Measurements from ENCODE around the gene SLU7. TPM values are rescaled to one million over a fixed set of nuclear protein-coding genes. Genes with fewer than 3 reads are reported as not detected.

The SLU7 gene
- total and polyA plus RNA-seq, 9 of the 15 experiments (the other 6 are each of a cell fraction or from before 2014, with no cell fraction given), result 42.1 to 65.7 (median 54.8) TPM

GRCh38 chr5:160445751-160446150, 26.9 kb upstream of the SLU7 start:
- ChIA-PET CTCF (ENCODE audit: low intra/inter-chr PET ratio) (no interaction called here), POLR2A (no interaction called here)
- FAIRE-seq (no peak), DNase-seq (ENCODE audit: extremely low read depth in 1 of 4, low spot score in 3 of 4) (no peak), ATAC-seq (no peak)
- in situ Hi-C loops (cut with MboI), result no loop called here
- Histone ChIP-seq H3K9me1 (ENCODE audit: control insufficient read depth, insufficient read depth, low read length) (no peaks in the 10 kb centered on the region), H2AFZ (ENCODE audit: low read depth, low read length) (no peak overlapping the region), H3K9ac (ENCODE audit: insufficient read depth in 1 of 2, low read depth in 2 of 2, low read length in 2 of 2) (no peak overlapping the region), H3K79me2 (ENCODE audit: control insufficient read depth, insufficient read depth, low read length) (no peaks in the 10 kb centered on the region), H3K36me3 (ENCODE audit: control insufficient read depth, insufficient read depth, low read length) (no peaks in the 10 kb centered on the region), H3K27me3 (ENCODE audit: control insufficient read depth in 2 of 2, insufficient read depth in 2 of 2, low read length in 2 of 2) (no peaks in the 10 kb centered on the region; a peak in 1 of 5 replicates), H3K4me1 (replicated peaks in 1 of 2; ENCODE audit: control insufficient read depth in 2 of 2, insufficient read depth in 2 of 2, low read length in 2 of 2) (no peaks in the 10 kb centered on the region), H4K20me1 (replicated peaks; ENCODE audit: control insufficient read depth, insufficient read depth, low read length) (no peaks in the 10 kb centered on the region; the same call in 1 of the 2 replicates), H3K9me3 (replicated peaks; ENCODE audit: control insufficient read depth, insufficient read depth, low read depth, low read length) (no peaks in the 10 kb centered on the region), H3K27ac (ENCODE audit: extremely low read depth, low read depth, low read length) (no peak overlapping the region), H3K4me2 (ENCODE audit: insufficient read depth, low read length) (no peak overlapping the region), H3K4me3 (no peak overlapping the region)
- TF ChIP-seq CTBP1 (IDR thresholded peaks at IDR 0.05; ENCODE audit: borderline replicate concordance), result no peak
- no peak for TF ChIP-seq ZNF77 (CRISPR knock-in tag; IDR thresholded peaks at IDR 0.05)
- TF ChIP-seq RNF219 (CRISPR knock-in tag; IDR thresholded peaks at IDR 0.05), result no peak
- TF ChIP-seq KLF6 (CRISPR knock-in tag; IDR thresholded peaks at IDR 0.05; ENCODE audit: borderline replicate concordance), result no peak
- TF ChIP-seq, protein P1, sequence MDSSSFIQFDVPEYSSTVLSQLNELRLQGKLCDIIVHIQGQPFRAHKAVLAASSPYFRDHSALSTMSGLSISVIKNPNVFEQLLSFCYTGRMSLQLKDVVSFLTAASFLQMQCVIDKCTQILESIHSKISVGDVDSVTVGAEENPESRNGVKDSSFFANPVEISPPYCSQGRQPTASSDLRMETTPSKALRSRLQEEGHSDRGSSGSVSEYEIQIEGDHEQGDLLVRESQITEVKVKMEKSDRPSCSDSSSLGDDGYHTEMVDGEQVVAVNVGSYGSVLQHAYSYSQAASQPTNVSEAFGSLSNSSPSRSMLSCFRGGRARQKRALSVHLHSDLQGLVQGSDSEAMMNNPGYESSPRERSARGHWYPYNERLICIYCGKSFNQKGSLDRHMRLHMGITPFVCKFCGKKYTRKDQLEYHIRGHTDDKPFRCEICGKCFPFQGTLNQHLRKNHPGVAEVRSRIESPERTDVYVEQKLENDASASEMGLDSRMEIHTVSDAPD (CRISPR knock-in tag; IDR thresholded peaks at IDR 0.05), result no peak
- TF ChIP-seq GATAD2A (IDR thresholded peaks at IDR 0.05), result no peak
- no TSS peak for BruUV-seq (replicated peaks)
- intact Hi-C loops (cut with micrococcal nuclease), result no loop called here
